Right kidney (tissue), 9 donors: ENCODE measurements around the gene LCMT2.

Experiments used
- DNase-seq: peaks from one replicate; pipeline ENCODE4 v3.0.0-alpha.2; 2016
- long read RNA-seq, 8 donors: transcript quantifications; one replicate each; lab custom pipeline, GENCODE V29; 2026

LCMT2 gene
- long read RNA-seq, donor 1, full-length matches to known transcripts = 18 of 30 reads
- long read RNA-seq, donor 1, partial matches to known transcripts = 0 of 30 reads
- long read RNA-seq, donor 1, other reads (novel, unspliced or antisense) = 12 of 30 reads
- long read RNA-seq, donor 2, full-length matches to known transcripts = 11 of 11 reads
- long read RNA-seq, donor 2, partial matches to known transcripts = 0 of 11 reads
- long read RNA-seq, donor 2, other reads (novel, unspliced or antisense) = 0 of 11 reads
- long read RNA-seq, donor 3, full-length matches to known transcripts = 9 of 9 reads
- long read RNA-seq, donor 3, partial matches to known transcripts = 0 of 9 reads
- long read RNA-seq, donor 3, other reads (novel, unspliced or antisense) = 0 of 9 reads
- long read RNA-seq, donor 4, full-length matches to known transcripts = 16 of 16 reads
- long read RNA-seq, donor 4, partial matches to known transcripts = 0 of 16 reads
- long read RNA-seq, donor 4, other reads (novel, unspliced or antisense) = 0 of 16 reads
- long read RNA-seq, donor 5, full-length matches to known transcripts = 14 of 14 reads
- long read RNA-seq, donor 5, partial matches to known transcripts = 0 of 14 reads
- long read RNA-seq, donor 5, other reads (novel, unspliced or antisense) = 0 of 14 reads
- long read RNA-seq, donor 6, full-length matches to known transcripts = 13 of 13 reads
- long read RNA-seq, donor 6, partial matches to known transcripts = 0 of 13 reads
- long read RNA-seq, donor 6, other reads (novel, unspliced or antisense) = 0 of 13 reads
- long read RNA-seq, donor 7 = 0 reads
- long read RNA-seq, donor 8, full-length matches to known transcripts = 12 of 19 reads
- long read RNA-seq, donor 8, partial matches to known transcripts = 0 of 19 reads
- long read RNA-seq, donor 8, other reads (novel, unspliced or antisense) = 7 of 19 reads

DNA sequence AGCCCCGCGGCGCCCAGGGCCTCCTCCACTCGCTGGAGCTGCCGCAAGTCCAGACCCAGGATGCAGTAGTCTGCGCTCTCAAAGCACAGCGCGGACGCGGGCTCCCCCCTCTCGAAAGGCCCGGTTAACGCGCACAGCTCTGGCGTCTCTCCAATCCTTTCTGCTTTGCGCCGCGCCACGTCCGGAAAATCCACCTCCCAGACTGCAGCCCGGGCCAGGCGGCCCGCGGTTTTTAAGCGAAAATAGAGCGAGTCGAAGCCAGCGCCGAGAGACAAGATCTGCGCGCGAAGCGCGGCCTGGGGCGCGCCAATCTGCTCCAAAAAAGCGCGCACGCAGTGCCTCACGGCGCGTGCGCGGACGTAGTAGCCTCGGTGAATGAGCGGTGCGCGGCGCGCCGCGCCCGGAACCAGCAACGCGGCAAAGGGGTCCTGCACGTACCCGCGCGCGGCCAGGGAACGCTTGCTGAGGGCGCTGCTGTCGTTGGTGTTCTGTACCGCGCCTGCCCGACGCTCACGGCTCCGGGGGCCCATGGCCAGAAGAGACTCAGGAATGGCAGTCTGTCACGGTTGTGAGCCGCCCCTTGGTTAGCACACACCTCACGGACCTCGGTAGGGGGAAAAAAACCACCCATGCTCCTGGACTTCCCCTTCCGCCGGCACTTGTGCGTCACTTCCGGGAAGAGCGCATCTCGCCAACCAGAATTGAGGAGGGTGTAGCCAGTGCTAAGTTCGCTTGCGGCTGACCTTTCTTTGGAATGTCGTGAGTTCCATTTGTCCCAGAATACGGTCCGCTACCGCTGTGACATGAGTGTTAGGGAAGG lies at the start of gene LCMT2:
LCMT2 (minus strand) TSS at position 614 of the 820 bp plus-strand sequence; CDS start at position 530, 84 bp downstream.
- DNase-seq = peak; percentile 99

GRCh38 chr15:43378601-43379000 lies 48.2 kb upstream of the LCMT2 start:
- no peak for DNase-seq

GRCh38 chr15:43376017-43376705 lies 45.8 kb upstream of the LCMT2 start:
- no peak for DNase-seq

DNA sequence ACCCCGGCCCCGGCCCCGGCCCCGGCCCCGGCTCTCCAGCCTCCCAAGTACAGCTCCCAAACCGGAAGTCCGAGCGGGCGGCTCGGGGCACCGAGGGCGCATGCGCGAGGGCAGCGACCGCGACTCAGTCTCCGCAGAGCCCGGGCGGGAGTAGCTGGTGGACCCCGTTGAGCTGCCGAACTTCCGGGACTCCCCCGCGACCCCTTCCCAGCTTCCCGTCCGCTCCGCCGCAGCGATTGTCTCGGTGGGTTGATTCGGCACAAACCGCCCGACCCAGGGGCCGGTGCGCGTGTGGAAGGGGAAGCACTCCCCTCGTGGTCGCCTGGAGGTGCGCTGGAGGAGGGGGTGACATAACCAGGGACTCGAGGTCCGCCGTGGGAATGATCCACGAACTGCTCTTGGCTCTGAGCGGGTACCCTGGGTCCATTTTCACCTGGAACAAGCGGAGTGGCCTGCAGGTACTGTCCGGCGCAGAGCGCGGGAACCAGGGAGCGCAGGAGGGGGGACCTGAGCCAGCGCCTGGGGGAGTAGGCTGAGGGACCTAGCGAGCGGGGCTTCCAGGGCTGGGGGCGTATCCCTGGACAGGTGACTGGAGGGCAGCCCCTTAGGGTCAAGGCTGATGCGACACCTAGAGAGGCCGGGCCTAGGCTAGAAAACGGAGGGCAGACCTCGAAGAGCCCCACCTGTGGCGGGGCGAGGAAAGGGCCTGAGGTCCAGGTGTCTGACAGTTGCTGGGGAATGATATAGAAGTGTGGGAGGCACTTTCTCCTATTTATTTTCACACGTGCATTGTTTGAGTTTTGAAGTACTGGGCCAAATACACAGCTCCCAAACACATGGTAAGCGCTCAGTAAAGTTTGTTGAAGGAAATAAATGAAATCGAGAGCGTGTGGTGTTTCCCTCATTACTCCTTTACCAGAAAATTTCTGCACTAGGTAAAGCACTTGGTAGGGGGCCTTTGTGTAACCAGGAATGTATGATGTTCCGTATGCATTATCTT lies 40.9 kb upstream of the LCMT2 start, which contains the start of the genes TUBGCP4 and ZSCAN29:
TUBGCP4 (plus strand) TSS at position 127 of the 1,000 bp plus-strand sequence; CDS start at position 381, 254 bp downstream.
ZSCAN29 (minus strand) TSS at position 69 of the 1,000 bp plus-strand sequence. CDS start 1,130 bp downstream, outside the sequence.
- DNase-seq = peak; percentile 86

DNA sequence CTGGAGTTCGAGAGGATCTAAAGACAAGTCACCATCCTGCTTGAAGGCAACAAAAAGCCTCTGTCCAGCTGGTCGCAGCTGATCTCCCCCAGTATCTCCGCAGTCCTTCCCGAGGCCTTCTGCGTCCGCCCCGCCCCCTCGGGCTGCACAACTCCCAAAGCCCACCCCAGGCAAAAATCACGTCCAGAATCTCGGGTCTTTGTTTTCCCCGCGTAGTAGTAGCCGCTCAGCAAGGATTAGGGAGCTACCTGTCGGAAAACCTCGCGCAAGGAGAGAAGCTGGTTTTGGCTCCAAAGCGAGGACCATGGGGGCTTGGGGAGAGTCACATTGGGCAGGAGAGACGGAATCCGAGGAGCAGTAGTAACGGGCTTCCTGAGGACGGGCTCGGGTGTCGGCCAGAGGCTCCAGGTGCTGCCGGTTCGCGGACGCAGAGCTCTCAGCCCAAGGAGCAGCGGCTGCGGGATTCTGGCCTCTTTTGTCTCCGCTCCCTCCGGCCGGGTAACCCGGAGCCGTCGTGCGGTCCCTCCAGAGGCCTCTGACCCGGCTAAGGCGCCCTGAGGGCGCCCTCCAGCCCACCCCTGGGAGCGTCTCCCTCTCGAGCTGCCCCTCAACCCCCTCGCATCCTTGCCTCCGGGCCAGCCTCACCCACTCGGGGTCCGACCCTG lies 40.1 kb upstream of the LCMT2 start:
- DNase-seq = peak; percentile 79

GRCh38 chr15:43361313-43361903 lies 31.0 kb upstream of the LCMT2 start:
- DNase-seq = no peak

DNA sequence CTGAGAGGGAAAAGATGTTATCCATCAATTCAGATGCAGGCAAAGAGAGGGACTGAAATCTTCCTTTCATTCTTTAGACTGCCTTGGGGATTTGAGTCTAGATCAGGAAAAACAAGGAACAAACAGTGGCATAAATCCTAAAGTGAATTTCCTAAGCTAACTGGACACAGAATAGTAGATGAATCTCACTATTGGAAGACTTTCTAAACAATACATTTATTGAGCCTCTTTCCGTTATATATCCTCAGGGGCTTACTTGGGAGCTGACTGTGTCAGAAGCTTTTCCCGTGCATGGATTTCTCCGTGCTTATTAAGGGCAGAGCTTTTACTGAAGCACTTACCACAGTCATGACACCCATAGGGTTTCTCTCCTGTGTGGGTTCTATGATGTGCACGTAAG lies 30.4 kb upstream of the LCMT2 start:
- DNase-seq = no peak

GRCh38 chr15:43352693-43353382 lies 22.5 kb upstream of the LCMT2 start:
- no peak for DNase-seq

GRCh38 chr15:43347114-43347513 lies 16.7 kb upstream of the LCMT2 start:
- DNase-seq = no peak

- DNase-seq = no peak
Measured at GRCh38 chr15:43346305-43346704, 15.9 kb upstream of the LCMT2 start.

GRCh38 chr15:43330780-43331087 lies 361 bp upstream of the LCMT2 start:
- DNase-seq = no peak

- DNase-seq = no peak
Measured at GRCh38 chr15:43329217-43329959, 985 bp downstream of the LCMT2 start.

DNA sequence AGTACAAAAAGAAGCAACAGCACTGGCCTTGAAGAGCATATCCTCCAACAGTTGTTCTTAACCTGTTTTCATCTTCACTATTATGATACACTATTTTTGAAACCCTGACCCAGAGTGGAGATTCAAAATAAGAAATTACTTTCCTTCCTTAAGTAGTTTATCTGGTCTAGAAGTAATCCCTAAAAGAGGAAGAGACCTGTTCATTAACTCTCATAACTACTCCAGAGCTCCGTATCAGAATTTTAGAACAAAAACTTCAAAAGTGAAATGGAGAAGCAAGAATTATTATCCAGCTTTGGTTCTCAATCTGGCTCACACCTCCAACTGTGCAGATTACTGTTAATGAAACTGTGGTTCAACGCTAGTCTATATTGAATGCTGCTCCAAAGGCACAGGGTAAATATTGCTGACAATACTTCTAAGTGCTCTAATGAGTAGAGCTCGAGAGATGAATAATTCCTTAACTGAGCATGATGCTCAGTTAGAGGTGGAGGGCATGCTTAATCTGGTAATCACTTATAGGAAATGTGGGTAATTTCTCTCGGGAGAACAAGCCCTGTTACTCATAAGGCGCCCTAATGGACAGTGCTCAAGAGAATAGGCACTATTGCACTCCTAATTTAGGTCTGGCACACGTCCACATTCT lies 5.2 kb downstream of the LCMT2 start:
- no peak for DNase-seq

- DNase-seq = no peak
Measured at GRCh38 chr15:43318990-43319771, 11.2 kb downstream of the LCMT2 start.

DNA sequence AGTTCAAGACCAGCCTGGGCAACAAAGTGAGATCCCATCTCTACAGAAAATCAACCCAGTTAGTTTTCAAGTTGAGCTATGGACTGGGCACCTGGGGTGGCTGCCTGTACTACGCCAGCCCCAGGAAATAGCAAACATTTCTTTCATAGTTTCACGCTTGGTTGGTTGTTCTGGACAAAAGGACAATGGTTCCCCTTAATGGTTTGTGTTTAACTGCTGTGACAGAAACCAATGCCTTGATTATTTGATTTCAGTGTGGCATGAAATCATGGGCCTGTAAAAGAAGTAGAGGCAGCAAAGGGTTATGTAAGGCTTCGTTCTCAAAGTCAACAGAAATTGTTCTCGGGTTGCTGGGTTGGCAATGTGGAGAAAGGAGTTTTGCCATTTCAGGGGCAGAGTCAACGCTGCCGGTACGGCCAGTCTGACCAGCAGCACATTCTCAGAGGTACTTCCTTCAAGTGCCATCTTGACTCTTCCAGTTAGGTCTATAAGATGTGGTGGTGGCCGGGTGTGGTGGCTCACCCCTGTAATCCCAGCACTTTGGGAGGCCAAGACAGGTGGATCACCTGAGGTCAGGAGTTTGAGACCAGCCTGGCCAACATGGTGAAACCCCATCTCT lies 12.7 kb downstream of the LCMT2 start:
- no peak for DNase-seq

DNA sequence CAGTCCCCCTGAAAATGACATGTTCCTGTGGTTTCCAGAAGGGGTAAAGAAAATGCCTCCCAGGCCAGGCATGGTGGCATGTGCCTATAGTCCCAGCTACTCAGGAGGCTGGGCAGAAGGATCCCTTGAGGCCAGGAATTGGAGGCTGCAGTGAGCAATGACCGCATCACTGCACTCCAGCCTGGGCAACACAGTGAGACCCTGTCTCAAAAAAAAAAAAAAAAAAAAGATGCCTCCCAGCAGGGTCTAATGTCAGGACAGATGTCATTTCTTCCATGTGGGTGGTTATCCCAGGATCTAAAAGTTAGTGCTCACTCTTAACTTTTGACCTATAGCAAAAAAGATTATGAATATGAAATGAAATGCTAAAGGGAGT lies 13.4 kb downstream of the LCMT2 start:
- DNase-seq = no peak
